ENCODE data around the gene SRSF10.

GRCh38 chr1:23963617-23964234 lies 16.4 kb downstream of the SRSF10 start:
- TF ChIP-seq ZFP3 (CRISPR knock-in tag; IDR thresholded peaks at IDR 0.05) (no peak), CSDC2 (CRISPR knock-in tag; IDR thresholded peaks at IDR 0.05) (no peak)
